ENCODE results near the gene AGBL1. TPM values are rescaled to one million over a fixed set of nuclear protein-coding genes. Genes with fewer than 3 reads are reported as not detected.

Gene AGBL1
- total and polyA plus RNA-seq, 11 donors = under 0.01 to 0.08 (median 0.02) TPM; not detected in 8

DNA sequence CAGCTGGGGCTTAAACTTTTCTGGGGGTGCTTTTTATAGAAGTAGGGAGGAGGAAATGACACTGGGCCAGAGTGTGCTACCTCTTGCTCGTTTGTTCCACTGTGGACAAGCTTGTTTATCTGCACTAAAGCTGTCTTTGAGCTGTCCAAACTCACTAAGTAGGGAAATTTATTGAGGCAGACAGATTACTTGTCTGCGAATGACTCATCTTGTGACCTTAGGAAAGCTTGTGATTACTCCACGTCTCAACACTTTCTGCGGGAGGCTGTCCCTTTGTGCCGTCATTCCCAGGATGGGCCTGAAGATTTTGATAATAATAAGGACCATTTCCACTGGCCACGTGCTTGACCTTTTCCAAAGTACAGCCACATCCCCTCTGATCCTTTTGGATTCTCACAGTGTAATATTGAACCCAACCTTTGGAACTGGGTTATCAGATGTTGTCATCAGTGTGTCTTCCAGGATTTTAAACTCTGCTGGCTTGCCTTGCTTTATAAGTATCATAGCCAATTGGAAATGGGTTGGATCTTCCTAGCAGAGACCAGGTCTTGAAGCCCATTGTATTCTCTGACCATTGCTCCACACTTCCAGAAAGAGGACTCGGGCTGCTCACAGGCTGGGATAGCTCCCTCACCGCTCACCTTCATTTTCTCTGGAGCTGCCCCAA lies 84.7 kb downstream of the AGBL1 start:
- ATAC-seq = peak in 3 of 4 donors; percentile 41 to 81 (median 57)
- intact Hi-C loops (cut with DNase I) = no loop called here
- H3K36me3 ChIP-seq = no peaks in the 10 kb centered on the region
- H3K4me1 ChIP-seq = peaks cover 0 to 15% (median 0%) of the 10 kb centered on the region in 12 donors
- no peaks in the 10 kb centered on the region for H3K9me3 ChIP-seq
- no peak overlapping the region for H3K27ac ChIP-seq
- H3K4me3 ChIP-seq = no peak overlapping the region
- peak in 1 of 5 donors; percentile 33 for DNase-seq
- TF ChIP-seq, protein P1, sequence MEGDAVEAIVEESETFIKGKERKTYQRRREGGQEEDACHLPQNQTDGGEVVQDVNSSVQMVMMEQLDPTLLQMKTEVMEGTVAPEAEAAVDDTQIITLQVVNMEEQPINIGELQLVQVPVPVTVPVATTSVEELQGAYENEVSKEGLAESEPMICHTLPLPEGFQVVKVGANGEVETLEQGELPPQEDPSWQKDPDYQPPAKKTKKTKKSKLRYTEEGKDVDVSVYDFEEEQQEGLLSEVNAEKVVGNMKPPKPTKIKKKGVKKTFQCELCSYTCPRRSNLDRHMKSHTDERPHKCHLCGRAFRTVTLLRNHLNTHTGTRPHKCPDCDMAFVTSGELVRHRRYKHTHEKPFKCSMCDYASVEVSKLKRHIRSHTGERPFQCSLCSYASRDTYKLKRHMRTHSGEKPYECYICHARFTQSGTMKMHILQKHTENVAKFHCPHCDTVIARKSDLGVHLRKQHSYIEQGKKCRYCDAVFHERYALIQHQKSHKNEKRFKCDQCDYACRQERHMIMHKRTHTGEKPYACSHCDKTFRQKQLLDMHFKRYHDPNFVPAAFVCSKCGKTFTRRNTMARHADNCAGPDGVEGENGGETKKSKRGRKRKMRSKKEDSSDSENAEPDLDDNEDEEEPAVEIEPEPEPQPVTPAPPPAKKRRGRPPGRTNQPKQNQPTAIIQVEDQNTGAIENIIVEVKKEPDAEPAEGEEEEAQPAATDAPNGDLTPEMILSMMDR (IDR thresholded peaks at IDR 0.05) = no peak
- TF ChIP-seq POLR2A (IDR thresholded peaks at IDR 0.05) = no peak
- WGBS, 4 donors = 34 to 39% (median 37%) methylated on average over 8 of the region's 8 CpGs
- peaks cover 0 to 5% (median 0%) of the 10 kb centered on the region in 9 donors for H3K27me3 ChIP-seq

DNA sequence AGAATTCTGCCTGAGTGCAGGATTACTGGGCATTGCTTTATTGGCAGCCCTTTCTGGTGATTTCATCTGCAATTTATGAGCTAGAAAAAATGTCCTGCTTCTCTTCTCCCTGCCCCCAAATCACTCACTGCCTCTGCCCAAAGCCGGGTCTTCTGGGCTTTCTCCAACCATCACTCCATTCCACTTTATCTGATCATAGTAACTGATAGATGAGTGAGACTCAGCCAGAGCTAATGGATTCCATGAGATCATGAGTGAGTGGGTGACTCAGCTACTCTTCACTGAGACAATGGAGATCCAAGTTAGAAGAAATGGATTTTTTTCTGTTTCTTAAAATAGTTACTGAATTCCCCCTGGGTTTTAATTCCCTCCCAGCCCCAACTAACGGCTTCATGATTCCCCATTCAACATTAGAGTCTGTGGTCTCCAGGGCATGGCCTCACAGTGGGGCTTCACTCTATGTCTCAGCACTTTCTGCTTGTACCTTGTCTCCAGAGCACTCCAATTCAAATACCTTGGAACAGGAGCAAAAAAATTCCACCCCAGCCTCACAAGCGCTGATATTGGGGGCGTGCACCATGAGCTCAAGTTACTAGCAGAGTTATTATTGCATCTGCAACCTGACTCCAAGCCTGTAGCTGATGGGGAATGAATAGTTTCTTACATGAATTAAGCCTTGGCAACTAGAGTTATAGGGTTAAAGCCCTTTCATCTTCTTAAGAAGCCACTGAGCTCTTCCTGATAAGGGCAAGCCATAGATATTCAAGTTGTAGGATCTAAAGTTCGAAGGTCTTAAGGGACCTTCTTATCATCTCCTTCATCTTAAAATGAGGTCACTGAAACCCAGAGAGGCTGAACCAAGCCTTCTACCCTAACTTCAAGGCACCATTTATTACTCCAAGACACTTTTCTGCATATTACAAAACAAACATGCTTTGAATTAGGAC lies 85.9 kb downstream of the AGBL1 start:
- no peak overlapping the region for H3K27ac ChIP-seq
- ATAC-seq = no peak
- peaks cover 0 to 15% (median 0%) of the 10 kb centered on the region in 12 donors for H3K4me1 ChIP-seq
- no peak for DNase-seq
- intact Hi-C loops (cut with DNase I) = no loop called here
- H3K4me3 ChIP-seq = no peak overlapping the region
- WGBS, 4 donors = 48 to 55% (median 51%) methylated on average over 5 of the region's 5 CpGs
- no peaks in the 10 kb centered on the region for H3K36me3 ChIP-seq
- H3K9me3 ChIP-seq = no peaks in the 10 kb centered on the region
- H3K27me3 ChIP-seq = peaks cover 0 to 7% (median 0%) of the 10 kb centered on the region in 9 donors
- no peak for TF ChIP-seq POLR2A (IDR thresholded peaks at IDR 0.05)
- TF ChIP-seq, protein P1 (IDR thresholded peaks at IDR 0.05) = no peak

DNA sequence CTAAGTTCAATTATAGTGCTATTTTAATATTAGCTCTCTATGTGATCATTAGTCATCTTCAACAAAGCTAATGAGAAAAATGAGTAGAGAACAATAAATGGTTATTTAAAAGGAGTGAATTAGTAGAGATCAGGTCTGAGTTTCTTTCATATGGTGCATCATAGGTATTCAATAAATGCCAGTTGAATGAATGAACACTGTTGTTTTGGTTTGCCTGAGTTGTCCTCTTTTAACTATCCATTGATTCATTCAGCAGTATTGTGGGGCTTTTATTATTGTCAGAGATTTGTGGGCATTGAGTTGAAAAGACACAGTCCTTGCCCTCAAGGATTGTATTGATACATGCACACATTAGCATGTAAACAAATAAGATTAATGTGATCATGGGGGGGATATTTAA lies 88.2 kb downstream of the AGBL1 start:
- Histone ChIP-seq H3K36me3 (no peaks in the 10 kb centered on the region), H3K27ac (no peak overlapping the region), H3K4me3 (no peak overlapping the region), H3K27me3 (peaks cover 0 to 7% (median 0%) of the 10 kb centered on the region in 9 donors), H3K9me3 (no peaks in the 10 kb centered on the region), H3K4me1 (peaks cover 0 to 12% (median 0%) of the 10 kb centered on the region in 12 donors)
- intact Hi-C loops (cut with DNase I) = no loop called here
- DNase-seq = no peak
- TF ChIP-seq, protein P1 (IDR thresholded peaks at IDR 0.05) = no peak
- TF ChIP-seq POLR2A (IDR thresholded peaks at IDR 0.05) = no peak
- no peak for ATAC-seq

DNA sequence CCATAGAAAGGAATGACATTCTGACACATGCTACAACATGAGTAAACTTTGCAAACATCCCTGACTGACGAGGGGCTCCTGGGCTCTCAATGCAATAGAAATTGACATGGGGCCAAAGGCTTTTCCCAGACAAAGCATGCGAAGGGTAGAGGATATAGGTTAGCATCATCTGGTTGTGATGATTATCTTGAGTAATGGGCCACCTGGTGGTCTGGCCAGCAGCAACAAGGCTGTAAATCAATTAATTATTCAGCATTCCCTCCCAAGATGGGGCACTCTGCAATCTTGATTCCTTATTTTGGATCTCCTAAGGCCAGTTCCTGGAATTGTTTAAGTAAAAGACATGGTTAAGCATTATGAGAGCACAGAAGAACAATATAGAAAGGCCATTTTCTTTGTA lies 99.2 kb downstream of the AGBL1 start:
- intact Hi-C loops (cut with DNase I) = no loop called here
- Histone ChIP-seq H3K4me3 (no peak overlapping the region), H3K27ac (no peak overlapping the region), H3K4me1 (no peaks in the 10 kb centered on the region), H3K9me3 (peaks cover 0 to 15% (median 2%) of the 10 kb centered on the region in 12 donors), H3K36me3 (no peaks in the 10 kb centered on the region), H3K27me3 (peaks cover 0 to 2% (median 0%) of the 10 kb centered on the region in 9 donors)
- TF ChIP-seq POLR2A (IDR thresholded peaks at IDR 0.05) = no peak
- TF ChIP-seq, protein P1 (IDR thresholded peaks at IDR 0.05) = no peak
- ATAC-seq (no peak), DNase-seq (no peak)
- 44 to 50% (median 45%) methylated on average over 2 of the region's 2 CpGs for WGBS, 4 donors

All from heart left ventricle (tissue), 16 donors.